ENCODE results near the gene SMARCC1. TPM values are rescaled to one million over a fixed set of nuclear protein-coding genes. Genes with fewer than 3 reads are reported as not detected.

SMARCC1 gene
- total RNA-seq, 2 donors from 2014 or later: 11.6 to 19.3 TPM

DNA sequence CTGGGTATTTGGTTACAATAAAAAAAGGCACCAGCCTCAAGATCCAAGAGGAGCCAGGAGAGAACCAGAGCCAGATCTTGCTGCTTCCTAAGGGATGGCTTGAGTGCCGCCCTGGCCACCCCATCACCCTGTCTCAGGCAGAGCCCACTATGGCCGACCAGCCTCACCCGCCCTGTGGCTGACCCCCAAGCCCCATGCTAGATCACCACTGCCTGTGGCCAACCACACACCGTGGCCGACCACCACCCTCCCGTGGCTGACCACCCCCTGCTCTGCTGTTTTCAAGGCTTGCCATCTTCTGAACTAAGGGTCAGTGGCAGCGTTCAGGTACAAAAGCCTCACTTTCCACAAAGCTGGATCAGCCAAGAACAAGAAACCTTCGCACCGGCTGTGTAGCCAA is 215.0 kb downstream of the SMARCC1 start:
- no peak for DNase-seq (ENCODE audit: low spot score)
- Histone ChIP-seq H3K27ac (no peak overlapping the region), H3K27me3 (no peaks in the 10 kb centered on the region), H3K4me3 (no peak overlapping the region), H3K36me3 (no peaks in the 10 kb centered on the region), H3K9me3 (no peaks in the 10 kb centered on the region), H3K4me1 (no peaks in the 10 kb centered on the region)
- TF ChIP-seq, protein P1, sequence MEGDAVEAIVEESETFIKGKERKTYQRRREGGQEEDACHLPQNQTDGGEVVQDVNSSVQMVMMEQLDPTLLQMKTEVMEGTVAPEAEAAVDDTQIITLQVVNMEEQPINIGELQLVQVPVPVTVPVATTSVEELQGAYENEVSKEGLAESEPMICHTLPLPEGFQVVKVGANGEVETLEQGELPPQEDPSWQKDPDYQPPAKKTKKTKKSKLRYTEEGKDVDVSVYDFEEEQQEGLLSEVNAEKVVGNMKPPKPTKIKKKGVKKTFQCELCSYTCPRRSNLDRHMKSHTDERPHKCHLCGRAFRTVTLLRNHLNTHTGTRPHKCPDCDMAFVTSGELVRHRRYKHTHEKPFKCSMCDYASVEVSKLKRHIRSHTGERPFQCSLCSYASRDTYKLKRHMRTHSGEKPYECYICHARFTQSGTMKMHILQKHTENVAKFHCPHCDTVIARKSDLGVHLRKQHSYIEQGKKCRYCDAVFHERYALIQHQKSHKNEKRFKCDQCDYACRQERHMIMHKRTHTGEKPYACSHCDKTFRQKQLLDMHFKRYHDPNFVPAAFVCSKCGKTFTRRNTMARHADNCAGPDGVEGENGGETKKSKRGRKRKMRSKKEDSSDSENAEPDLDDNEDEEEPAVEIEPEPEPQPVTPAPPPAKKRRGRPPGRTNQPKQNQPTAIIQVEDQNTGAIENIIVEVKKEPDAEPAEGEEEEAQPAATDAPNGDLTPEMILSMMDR (IDR thresholded peaks at IDR 0.05): no peak

DNA sequence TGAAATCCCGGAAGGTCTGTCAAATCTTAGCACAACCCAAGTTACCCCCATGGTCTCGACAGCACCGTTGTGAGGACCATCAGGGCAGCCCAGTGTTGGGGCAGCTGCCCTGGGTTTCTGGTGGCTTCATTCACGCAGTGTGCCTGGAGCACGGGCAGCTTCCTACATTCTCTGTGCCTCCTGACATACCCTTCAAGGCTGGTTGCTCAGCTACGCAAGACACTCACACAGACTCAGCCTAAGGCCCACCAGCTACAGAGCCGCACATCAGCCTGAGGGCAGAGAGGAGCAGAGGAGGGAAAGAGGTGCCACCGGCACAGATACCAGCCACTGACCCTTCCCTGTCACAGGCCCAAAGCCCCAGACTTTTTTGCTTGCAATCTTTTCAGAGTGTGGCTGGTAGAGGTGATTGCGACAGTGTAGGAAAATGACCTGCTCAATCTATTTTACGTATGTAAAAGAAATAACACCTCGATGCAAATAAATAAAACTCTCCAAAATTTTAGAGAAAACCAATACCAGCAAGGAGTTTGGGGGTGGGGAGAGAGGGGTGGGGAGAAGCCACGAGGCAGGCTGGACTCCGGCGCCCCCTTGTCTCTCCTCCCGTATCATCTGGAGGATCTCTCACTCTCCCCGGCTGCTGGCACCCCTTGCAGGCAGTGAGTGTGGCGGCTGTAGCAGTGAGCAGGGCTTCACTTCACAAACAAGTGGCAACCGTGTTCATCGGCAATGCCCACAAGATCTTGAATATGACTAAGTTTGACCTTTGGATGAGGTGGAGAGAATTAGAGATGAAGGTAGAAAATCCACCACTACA is 215.8 kb downstream of the SMARCC1 start:
- TF ChIP-seq, protein P1 (IDR thresholded peaks at IDR 0.05): no peak
- H3K4me1 ChIP-seq: no peaks in the 10 kb centered on the region
- H3K27ac ChIP-seq: no peak overlapping the region
- DNase-seq (ENCODE audit: low spot score): no peak
- H3K27me3 ChIP-seq: no peaks in the 10 kb centered on the region
- H3K36me3 ChIP-seq: no peaks in the 10 kb centered on the region
- no peak overlapping the region for H3K4me3 ChIP-seq
- no peaks in the 10 kb centered on the region for H3K9me3 ChIP-seq

DNA sequence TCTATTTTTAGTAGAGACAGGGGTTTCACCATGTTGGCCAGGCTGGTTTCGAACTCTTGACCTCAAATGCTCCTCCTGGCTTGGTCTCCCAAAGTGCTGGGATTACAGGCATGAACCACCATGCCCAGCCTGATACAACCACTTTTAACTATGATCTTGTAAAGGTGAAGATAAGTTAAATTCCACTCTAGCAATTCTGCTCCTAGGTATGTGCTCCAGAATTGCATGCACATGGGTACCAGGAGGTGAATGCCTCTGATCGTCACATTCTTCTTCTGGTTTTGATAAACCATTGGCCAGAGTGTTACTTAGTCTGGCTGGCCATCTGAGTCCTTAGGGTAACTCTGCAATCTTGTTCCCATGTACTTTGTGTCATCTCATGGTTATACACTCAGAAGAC is 225.3 kb downstream of the SMARCC1 start:
- H3K36me3 ChIP-seq: no peaks in the 10 kb centered on the region
- no peaks in the 10 kb centered on the region for H3K4me1 ChIP-seq
- TF ChIP-seq, protein P1 (IDR thresholded peaks at IDR 0.05): no peak
- no peaks in the 10 kb centered on the region for H3K27me3 ChIP-seq
- DNase-seq (ENCODE audit: low spot score): no peak
- no peak overlapping the region for H3K27ac ChIP-seq
- H3K4me3 ChIP-seq: no peak overlapping the region
- peaks cover 0 to 4% of the 10 kb centered on the region in 2 donors for H3K9me3 ChIP-seq

DNA sequence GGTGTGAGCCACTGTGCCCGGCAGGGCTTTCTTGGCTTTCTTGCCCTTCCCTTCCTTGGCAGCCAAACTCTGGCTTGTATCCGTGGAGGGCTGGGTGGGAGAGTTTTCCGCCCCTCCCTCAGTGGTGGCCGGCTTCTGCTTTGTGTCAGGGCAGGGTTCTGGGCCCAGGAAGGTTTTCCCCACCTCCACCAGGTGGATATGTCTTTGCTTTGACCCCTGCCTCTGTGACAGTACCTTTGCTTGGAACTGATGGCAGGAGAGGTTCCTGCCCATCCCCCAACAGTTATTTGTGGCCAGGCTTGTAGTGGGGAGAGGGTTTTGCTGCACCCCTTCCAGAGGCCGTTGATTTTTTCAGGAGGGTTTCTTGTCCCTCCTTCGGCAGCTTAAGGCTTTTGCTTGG is 227.4 kb downstream of the SMARCC1 start:
- DNase-seq (ENCODE audit: low spot score): no peak
- no peaks in the 10 kb centered on the region for H3K4me1 ChIP-seq
- TF ChIP-seq, protein P1 (IDR thresholded peaks at IDR 0.05): no peak
- H3K27ac ChIP-seq: no peak overlapping the region
- H3K4me3 ChIP-seq: no peak overlapping the region
- peaks cover 0 to 4% of the 10 kb centered on the region in 2 donors for H3K9me3 ChIP-seq
- H3K27me3 ChIP-seq: no peaks in the 10 kb centered on the region
- H3K36me3 ChIP-seq: no peaks in the 10 kb centered on the region

DNA sequence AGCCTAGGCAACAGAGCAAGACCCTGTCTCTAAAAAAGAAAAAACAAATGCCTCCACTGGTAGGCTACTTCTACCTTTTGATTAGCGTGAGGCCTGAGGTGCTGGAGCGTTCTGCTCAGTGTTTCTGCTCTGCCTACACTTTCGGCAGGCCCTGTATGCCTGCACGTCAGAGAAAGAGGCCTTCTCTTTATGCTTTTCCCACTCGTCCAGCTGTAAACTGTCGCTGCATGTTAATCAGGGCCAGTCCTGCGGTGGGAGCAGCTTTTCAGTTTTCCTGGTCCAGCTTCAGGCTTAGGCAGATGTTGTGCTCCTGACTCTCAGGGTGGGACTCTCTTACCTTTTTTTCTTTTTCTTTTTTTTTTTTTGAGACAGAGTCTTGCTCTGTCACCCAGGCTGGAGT is 228.3 kb downstream of the SMARCC1 start:
- Histone ChIP-seq H3K9me3 (peaks cover 0 to 4% of the 10 kb centered on the region in 2 donors), H3K27me3 (no peaks in the 10 kb centered on the region)

More for the DNA sequence above, 228.3 kb downstream of the SMARCC1 start:
- Histone ChIP-seq H3K36me3 (no peaks in the 10 kb centered on the region), H3K4me1 (no peaks in the 10 kb centered on the region), H3K4me3 (no peak overlapping the region), H3K27ac (no peak overlapping the region)
- DNase-seq (ENCODE audit: low spot score): no peak
- TF ChIP-seq, protein P1 (IDR thresholded peaks at IDR 0.05): no peak

Measured in right atrium auricular region (tissue), 2 donors.